MV-4-11 (cell line): ENCODE measurements around the gene RCOR1.
"Not testable (repeated sequence)": the region's sequence is repeated elsewhere in the genome, so short reads cannot be mapped to it uniquely, and the experiment has no call there.

Experiments used
- DNase-seq: peaks from one replicate; lab custom pipeline; 2025; lab: John Stamatoyannopoulos, UW

Gene RCOR1

GRCh38 chr14:102751088-102751487 is 158.6 kb downstream of the RCOR1 start:
- no peak for DNase-seq

GRCh38 chr14:102752239-102752847 is 159.9 kb downstream of the RCOR1 start:
- DNase-seq: no peak

DNA sequence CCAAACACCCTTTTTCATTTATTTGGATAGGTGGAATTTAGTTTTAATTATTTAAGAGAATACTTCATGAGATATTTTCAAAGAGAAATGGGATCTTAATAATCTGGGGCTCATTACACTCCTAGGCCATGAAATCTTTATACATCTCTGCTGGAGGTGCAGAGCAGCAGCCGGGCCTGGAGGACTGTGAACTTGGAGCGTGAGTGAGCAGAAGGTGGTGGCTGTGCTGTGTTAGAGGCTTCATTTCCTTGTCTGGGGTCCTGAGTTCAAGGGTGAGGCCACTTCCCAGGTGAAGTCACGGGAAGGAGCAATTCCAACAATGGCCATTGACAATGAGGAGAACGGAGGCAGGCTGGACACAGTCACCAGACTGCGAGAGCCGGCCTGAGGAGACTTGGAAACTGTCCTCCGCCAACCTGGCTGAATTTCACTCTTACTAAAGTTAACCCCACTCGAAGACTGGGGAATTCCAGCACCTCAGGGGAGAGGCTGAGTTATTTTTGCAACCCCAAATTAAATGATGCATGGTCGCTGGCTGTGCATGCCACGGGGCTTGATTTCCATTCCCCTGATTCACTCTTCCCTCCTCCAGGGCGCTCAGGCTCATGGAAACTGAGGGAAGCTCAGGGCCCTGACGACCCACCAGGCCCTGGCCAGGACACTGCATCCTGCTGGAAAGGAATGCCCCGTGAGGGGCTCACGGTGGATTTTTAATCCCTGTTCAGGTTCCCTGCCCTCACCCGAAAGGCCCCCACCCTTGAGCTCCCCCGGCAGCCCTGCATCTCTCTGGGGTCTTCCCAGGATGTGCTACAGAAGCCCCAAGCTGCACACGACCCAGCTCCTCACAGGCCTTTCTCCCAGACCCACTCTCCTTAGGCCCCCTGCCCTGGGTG is 162.2 kb downstream of the RCOR1 start:
- no peak for DNase-seq

GRCh38 chr14:102757646-102758045 is 165.2 kb downstream of the RCOR1 start:
- DNase-seq: no peak

DNA sequence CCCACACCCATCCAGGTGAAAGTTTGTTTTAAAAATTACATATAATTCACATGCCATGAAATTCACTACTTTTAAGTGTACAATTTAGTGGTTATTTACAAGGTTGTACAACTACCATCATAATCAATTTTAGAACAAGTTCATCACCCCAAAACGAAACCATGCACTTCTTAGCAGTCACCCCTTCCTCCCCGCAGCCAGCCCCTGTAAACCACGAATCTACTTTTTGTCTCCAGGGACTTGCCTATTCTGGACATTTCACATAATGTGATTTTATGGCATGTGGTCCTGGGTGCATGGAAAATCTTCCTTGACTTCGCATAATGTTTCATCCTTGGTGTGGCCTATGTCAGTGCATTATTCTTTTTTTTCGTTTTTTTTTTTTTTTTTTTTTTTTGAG is 165.6 kb downstream of the RCOR1 start:
- DNase-seq: no peak

DNA sequence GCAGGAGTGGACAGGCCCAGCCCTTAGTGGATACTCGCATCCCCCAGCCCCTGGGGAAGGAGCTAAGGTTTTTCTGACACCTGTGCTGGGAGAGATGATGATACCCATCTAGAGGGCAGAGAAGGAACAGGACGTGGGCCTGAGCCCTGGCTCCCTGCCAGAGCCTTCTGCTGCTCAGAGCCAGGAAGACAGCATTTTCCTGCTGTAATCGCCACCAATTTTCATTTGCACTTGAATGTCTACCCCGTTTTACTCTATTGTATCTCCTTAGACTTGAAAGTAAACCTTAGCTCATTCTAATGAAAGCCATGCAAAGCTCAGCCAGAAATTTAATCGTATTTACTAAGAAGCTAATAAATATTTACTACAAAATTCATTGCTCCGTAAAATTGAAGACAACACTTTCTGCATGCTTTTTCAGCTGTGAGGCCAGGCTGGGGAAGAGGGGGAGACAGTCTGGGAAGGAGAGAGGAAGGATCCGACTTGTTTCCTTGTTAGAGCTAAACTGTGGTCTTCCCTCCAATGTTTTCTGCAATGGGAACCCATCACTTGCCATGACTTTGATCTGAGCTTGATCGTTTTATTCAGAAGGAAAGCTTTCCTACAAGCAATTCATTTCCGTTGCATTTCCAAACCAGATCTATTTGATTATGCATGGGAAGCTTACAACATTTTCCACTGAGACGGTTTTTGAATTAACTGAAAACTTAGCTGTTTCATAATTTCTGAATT is 167.2 kb downstream of the RCOR1 start:
- DNase-seq: no peak

- DNase-seq: no peak
These were observed 168.2 kb downstream of the RCOR1 start for GRCh38 chr14:102760496-102761193.

GRCh38 chr14:102761206-102761605 is 168.8 kb downstream of the RCOR1 start:
- no peak for DNase-seq

DNA sequence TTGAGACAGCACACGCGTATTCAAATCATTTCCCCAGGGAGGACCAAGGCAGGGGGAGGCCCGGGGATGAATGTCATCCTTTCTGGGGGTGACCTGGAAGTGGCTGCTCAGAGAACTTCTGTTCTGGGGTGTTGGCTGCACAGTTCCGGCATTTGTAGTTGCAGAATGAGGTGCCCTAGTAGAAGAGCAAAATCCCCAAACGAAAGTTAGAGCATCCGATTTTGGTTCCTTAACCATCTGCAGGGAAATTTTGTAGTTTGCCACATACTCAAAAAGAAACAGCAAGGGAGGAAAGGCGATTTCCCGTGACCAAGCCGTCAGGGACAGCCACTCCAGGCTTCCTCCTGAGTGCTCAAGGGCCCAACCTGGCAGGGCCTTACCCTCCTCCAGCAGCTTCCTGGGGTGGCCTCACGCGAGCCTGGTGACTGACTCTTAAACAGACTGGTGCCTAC is 171.8 kb downstream of the RCOR1 start:
- no peak for DNase-seq

DNA sequence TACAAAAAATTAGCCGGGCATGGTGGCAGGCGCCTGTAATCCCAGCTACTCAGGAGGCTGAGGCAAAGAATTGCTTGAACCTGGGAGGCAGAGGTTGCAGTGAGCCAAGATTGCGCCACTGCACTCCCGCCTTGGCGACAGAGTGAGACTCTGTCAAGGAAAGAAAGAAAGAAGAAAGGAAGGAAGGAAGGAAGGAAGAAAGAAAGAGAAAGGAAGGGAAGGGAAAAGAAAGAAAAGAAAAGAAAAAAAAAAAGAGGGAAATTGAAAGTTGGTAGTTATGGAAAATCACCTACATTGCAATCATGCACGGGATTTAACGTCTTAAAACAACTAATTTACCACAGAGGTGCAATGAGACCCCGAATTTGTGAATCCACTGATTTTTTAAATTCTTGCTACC is 173.3 kb downstream of the RCOR1 start:
- not testable (repeated sequence) for DNase-seq

GRCh38 chr14:102768223-102769048 is 176.0 kb downstream of the RCOR1 start:
- DNase-seq: peak; percentile 91

- no peak for DNase-seq
These were observed 176.5 kb downstream of the RCOR1 start for GRCh38 chr14:102769049-102769327.

DNA sequence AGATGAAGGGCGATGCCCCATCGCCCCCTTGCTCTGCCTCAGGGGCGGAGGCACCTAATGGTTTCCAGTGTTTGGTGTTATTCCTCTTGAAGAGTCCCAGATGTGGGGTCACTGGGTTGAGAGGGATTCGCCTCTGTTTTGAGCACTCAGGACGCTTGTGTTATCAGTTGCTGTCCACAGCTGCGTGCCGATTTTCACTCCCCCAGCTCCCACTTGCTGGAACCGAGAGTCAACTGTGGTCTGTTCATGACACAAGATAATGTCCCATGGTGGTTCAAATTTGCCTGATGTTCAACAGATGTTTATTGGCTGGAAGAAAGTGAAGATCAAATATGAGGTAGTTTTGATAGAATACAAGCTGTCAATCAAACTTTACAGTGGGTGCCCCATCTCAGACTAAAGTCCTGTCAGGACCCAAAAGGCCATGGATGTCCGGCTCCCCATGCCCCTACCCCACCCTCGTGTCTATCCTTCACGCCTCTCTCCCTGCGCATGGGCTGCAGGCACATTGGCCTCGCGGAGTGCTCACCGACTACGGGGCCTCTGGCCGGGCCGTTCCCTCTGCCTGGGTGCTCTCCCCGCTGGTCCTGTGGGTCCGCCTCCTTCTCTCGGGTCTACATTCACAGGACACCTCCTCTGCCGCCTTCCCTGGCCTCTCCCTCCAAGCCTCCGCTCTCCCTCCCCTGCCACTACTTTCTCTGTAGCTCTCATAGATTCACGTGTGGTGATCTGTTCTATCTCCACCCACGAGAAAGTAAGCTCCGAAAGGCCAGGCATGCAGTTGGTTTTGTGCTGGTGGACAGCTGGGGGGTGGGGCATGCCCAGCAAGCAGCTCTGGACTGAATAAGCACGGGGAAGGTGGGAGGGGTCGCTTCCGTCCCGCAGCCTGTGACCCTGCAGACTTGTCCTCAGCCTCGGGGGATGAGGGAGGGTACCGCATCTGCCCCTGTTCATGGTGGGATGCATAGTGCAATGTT is 178.0 kb downstream of the RCOR1 start:
- no peak for DNase-seq

GRCh38 chr14:102771144-102771543 is 178.7 kb downstream of the RCOR1 start:
- no peak for DNase-seq

- DNase-seq: no peak
These were observed 180.5 kb downstream of the RCOR1 start for GRCh38 chr14:102772781-102773570.

GRCh38 chr14:102774391-102775153 is 182.1 kb downstream of the RCOR1 start:
- peak; percentile 70 for DNase-seq

- DNase-seq: no peak
These were observed 183.7 kb downstream of the RCOR1 start for GRCh38 chr14:102775855-102776760.
